A673 (cell line): ENCODE measurements around the gene RPL32. TPM values are rescaled to one million over a fixed set of nuclear protein-coding genes. Genes with fewer than 3 reads are reported as not detected.
A peak's percentile ranks its signal among the peaks of the same experiment; 100 is the strongest.

Experiments
- BruUV-seq: library from RNA; stranded (reverse); fragments of 400-500 nt; replicated peaks from 2 replicates; lab custom pipeline; 2021; lab: Mats Ljungman, UMichigan
- CTCF ChIA-PET: fragments of 300-600 bp; sonication (Branson Sonifier 250); formaldehyde crosslinking; loops from one replicate; lab custom pipeline; 2022; ENCODE audit warnings: antibody characterized with exemption; lab: Charles Lee
- POLR2A ChIA-PET: fragments of 300-600 bp; sonication (Branson Sonifier 250); formaldehyde crosslinking; loops from one replicate; lab custom pipeline; 2022; ENCODE audit warnings: antibody characterized with exemption; ENCODE audit not compliant: low non-redundant PET; lab: Charles Lee
- DNase-seq: peaks from one replicate; pipeline ENCODE4 v3.0.0-alpha.2; 2015; ENCODE audit warnings: low spot score
- H3K27ac ChIP-seq: fragments of 200-600 bp; sonication (generic); 2 replicates; pipeline ENCODE4 v1.5.1; 2016; ENCODE audit warnings: mixed run types, low read depth, mild to moderate bottlenecking, mixed read lengths, antibody characterized with exemption, low read length; ENCODE audit not compliant: poor library complexity, severe bottlenecking
- H3K27me3 ChIP-seq: fragments of 200-600 bp; sonication (generic); replicated peaks from 2 replicates; pipeline ENCODE4 v1.6.1; 2017; ENCODE audit warnings: mixed run types, low read depth, mild to moderate bottlenecking, mixed read lengths, antibody characterized with exemption, low read length; ENCODE audit not compliant: insufficient read depth, poor library complexity
- H3K36me3 ChIP-seq: fragments of 200-600 bp; sonication (generic); 2 replicates; pipeline ENCODE4 v1.6.1; 2016; ENCODE audit warnings: mixed run types, mild to moderate bottlenecking, mixed read lengths, antibody characterized with exemption, low read length; ENCODE audit not compliant: insufficient read depth, poor library complexity, severe bottlenecking
- H3K4me1 ChIP-seq: fragments of 200-600 bp; sonication (generic); 2 replicates; pipeline ENCODE4 v1.6.1; 2017; ENCODE audit warnings: mixed run types, mild to moderate bottlenecking, mixed read lengths, antibody characterized with exemption, low read length; ENCODE audit not compliant: insufficient read depth, poor library complexity, severe bottlenecking
- H3K4me3 ChIP-seq: fragments of 200-600 bp; sonication (generic); 2 replicates; pipeline ENCODE4 v1.5.1; 2016; ENCODE audit warnings: low read depth, mixed run types, mild to moderate bottlenecking, mixed read lengths, low read length; ENCODE audit not compliant: poor library complexity, severe bottlenecking
- H3K9me3 ChIP-seq: fragments of 200-600 bp; sonication (generic); 2 replicates; pipeline ENCODE4 v1.6.1; 2016; ENCODE audit warnings: mixed run types, low read depth, mild to moderate bottlenecking, mixed read lengths, antibody characterized with exemption, low read length; ENCODE audit not compliant: poor library complexity, severe bottlenecking
- EZH2 ChIP-seq: fragments of 200-600 bp; sonication (generic); IDR thresholded peaks from 2 replicates; pipeline ENCODE4 v1.6.1; 2017; ENCODE audit warnings: borderline replicate concordance, low read depth, mild to moderate bottlenecking, mixed read lengths, antibody characterized with exemption, low read length; ENCODE audit not compliant: poor library complexity, severe bottlenecking
- intact Hi-C: fragments of 100-400 bp; cut with micrococcal nuclease; formaldehyde crosslinking; loops from one replicate; pipeline ENCODE4 v1.10.0; 2022; ENCODE audit not compliant: unreplicated experiment
- total RNA-seq: library from RNA; stranded (reverse); gene quantifications from 2 replicates; pipeline ENCODE4 v1.2.3, GENCODE V29; 2021
- TF ChIP-seq, protein P1 (sequence below): fragments of 300-800, 200-600 bp; sonication (generic); conservative IDR thresholded peaks from 2 replicates; pipeline ENCODE4 v1.5.1; 2017; ENCODE audit warnings: low read depth, mild to moderate bottlenecking, antibody characterized with exemption, low read length, moderate library complexity, mixed read lengths

RPL32 gene
- total RNA-seq, 1 experiment from 2014 or later: 1,684 TPM

DNA sequence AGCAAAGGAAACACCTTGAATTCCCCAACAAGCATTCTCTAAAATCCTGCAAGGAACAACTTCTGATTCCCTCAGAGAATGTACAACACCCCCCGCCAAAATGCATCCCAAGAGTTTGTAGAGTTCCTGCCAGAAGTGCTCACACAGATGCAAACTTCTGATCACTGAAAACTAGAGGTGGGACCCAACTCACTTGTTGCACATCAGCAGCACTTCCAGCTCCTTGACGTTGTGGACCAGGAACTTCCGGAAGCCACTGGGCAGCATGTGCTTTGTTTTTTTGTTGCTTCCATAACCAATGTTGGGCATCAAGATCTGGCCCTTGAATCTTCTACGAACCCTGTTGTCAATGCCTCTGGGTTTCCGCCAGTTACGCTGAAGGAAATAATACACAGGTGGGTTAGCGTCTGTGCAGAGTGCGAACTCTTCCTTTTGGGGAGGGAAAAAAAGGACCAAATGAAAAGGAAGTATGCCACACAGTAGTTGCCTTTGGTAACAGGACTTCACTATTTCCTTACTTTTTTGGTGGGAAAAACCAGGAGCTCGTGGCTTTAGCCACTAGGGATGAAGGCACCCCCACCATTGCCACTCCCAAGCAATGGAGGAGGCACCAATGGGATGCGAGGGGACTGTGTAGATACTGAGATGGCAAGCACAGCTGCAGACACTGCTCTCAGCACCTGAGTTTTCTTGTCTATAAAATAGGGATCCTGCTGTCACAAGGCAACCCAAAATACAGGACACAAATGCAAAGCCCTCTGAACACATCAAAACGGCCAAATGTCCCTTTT, 2.0 kb downstream of the RPL32 start:
- intact Hi-C loops: no loop called here
- POLR2A ChIA-PET: no interaction called here
- Histone ChIP-seq H3K4me3 (peak overlapping the region; percentile 91), H3K4me1 (peaks cover 24% of the 10 kb centered on the region), H3K9me3 (no peaks in the 10 kb centered on the region), H3K36me3 (peaks cover 58% of the 10 kb centered on the region), H3K27me3 (no peaks in the 10 kb centered on the region), H3K27ac (peak overlapping the region; percentile 96)
- TF ChIP-seq EZH2: no peak
- TF ChIP-seq, protein P1, sequence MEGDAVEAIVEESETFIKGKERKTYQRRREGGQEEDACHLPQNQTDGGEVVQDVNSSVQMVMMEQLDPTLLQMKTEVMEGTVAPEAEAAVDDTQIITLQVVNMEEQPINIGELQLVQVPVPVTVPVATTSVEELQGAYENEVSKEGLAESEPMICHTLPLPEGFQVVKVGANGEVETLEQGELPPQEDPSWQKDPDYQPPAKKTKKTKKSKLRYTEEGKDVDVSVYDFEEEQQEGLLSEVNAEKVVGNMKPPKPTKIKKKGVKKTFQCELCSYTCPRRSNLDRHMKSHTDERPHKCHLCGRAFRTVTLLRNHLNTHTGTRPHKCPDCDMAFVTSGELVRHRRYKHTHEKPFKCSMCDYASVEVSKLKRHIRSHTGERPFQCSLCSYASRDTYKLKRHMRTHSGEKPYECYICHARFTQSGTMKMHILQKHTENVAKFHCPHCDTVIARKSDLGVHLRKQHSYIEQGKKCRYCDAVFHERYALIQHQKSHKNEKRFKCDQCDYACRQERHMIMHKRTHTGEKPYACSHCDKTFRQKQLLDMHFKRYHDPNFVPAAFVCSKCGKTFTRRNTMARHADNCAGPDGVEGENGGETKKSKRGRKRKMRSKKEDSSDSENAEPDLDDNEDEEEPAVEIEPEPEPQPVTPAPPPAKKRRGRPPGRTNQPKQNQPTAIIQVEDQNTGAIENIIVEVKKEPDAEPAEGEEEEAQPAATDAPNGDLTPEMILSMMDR: no peak
- DNase-seq: no peak
- CTCF ChIA-PET: no interaction called here
- BruUV-seq: no TSS peak

DNA sequence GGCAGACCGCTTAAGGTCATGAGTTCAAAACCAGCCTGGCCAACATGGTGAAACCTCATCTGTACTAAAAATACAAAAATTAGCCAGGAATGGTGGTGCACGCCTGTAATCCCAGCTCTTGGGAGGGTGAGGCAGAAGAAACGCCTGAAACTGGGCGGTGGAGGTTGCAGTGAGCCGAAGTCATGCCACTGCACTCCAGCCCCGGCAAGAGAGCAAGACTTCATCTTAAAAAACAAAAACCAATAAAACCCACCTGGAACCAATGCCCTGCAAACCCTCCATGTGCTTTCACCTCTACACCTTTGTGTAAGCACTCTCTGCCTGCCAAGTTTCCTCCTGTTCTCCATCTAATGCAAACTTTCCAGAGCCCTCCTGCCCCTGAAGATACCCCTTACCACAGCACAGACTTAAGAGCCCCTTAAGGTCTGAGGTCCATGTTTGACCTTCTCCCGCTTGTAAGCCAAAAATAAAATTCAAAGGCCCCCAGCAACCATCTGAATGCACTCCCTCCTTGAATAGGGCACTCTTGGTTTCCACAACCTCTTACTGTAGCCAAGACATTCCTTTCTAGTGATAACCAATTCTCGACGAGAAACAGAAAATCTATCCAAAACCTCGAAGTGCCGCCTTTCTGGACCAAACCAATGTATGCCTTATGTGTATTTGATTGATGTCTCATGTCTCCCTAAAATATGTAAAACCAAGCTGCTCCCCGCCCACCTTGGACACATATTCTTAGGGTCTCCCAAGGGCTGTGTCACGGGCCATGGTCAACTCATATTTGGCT, 3.0 kb downstream of the RPL32 start:
- peak overlapping the region; percentile 91 for H3K4me3 ChIP-seq
- POLR2A ChIA-PET: interaction anchor here (0.6 kb wide), 1 partner anchor 214 kb away, joined by 4 read pairs; no protein-coding TSS in a partner anchor
- H3K4me1 ChIP-seq: peaks cover 24% of the 10 kb centered on the region
- CTCF ChIA-PET: no interaction called here
- BruUV-seq: no TSS peak
- no peak for DNase-seq
- no peaks in the 10 kb centered on the region for H3K9me3 ChIP-seq
- H3K36me3 ChIP-seq: peaks cover 68% of the 10 kb centered on the region
- H3K27ac ChIP-seq: peak overlapping the region; percentile 21
- no peak for TF ChIP-seq EZH2
- TF ChIP-seq, protein P1: no peak
- intact Hi-C loops: no loop called here
- no peaks in the 10 kb centered on the region for H3K27me3 ChIP-seq

DNA sequence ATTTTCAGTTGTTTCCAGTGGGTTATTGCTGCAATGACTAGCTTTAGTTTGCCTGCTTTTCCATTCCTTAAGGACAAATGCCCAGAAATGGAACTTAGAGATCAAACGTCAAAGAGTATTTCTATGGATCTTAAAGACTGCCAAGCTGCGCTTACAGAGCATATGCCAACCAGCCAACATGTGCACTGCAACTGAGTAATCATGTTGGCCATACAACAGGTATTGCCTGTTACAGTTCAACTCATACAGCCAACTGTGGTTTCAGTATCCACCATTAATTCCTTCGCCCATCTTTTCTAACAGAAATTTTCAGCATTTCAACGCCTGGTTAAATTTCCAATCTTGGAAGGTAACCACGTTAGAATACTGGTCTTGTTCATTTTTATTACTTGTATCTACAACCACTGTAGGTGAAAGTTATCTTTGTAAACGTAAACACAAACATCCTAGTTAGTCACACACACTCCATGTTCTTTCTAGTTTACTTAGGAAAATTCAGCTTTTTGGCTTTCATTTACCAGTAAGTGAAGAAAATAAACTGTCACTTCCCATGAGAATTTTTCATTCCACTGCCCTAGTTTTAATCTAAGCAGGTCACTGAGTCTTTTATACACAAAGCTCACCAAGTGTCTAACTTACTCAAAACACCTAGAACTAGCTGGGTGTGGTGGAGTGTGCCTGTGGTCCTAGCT, 3.9 kb downstream of the RPL32 start:
- ChIA-PET POLR2A (interaction anchor here (0.6 kb wide), 1 partner anchor 213 kb away, joined by 4 read pairs; no protein-coding TSS in a partner anchor), CTCF (no interaction called here)
- no peak for TF ChIP-seq EZH2
- TF ChIP-seq, protein P1: no peak
- Histone ChIP-seq H3K27me3 (no peaks in the 10 kb centered on the region), H3K36me3 (peaks cover 77% of the 10 kb centered on the region), H3K4me1 (peaks cover 24% of the 10 kb centered on the region), H3K9me3 (no peaks in the 10 kb centered on the region), H3K4me3 (no peak overlapping the region), H3K27ac (peak overlapping the region; percentile 35)
- DNase-seq: no peak
- intact Hi-C loops: no loop called here
- no TSS peak for BruUV-seq
